Mesodermal cell (in vitro differentiated cells): Measurements from ENCODE around the gene TP63.

Source experiments
- H3K27ac ChIP-seq: 2 replicates; pipeline ENCODE4 v1.7.0; 2013; ENCODE audit warnings: mild to moderate bottlenecking, low read depth, low read length, moderate library complexity; ENCODE audit not compliant: severe bottlenecking
- H3K36me3 ChIP-seq: 2 replicates; pipeline ENCODE4 v1.7.1; 2013; ENCODE audit warnings: mild to moderate bottlenecking, low read length, moderate library complexity; ENCODE audit not compliant: control insufficient read depth, insufficient read depth
- H3K4me1 ChIP-seq: one replicate; pipeline ENCODE4 v1.7.1; 2013; ENCODE audit warnings: mild to moderate bottlenecking, low read length; ENCODE audit not compliant: insufficient read depth, control insufficient read depth, poor library complexity, severe bottlenecking
- H3K4me3 ChIP-seq: 2 replicates; pipeline ENCODE4 v1.7.0; 2013; ENCODE audit warnings: low read length, control low read depth, mild to moderate bottlenecking; ENCODE audit not compliant: insufficient read depth, poor library complexity, severe bottlenecking; ENCODE audit errors: extremely low read depth
- H3K9me3 ChIP-seq: 2 replicates; pipeline ENCODE4 v1.7.1; 2013; ENCODE audit warnings: mild to moderate bottlenecking, low read length, moderate library complexity; ENCODE audit not compliant: control insufficient read depth
- WGBS, 2 experiments: methylation state at CpG; one replicate each; pipeline ENCODE4 v1.1.5; 2013; ENCODE audit warnings: missing lambda C conversion rate in 2 of 2; ENCODE audit not compliant: insufficient coverage in 2 of 2; 5-methylcytosine and 5-hydroxymethylcytosine counted together

The TP63 gene

GRCh38 chr3:189834462-189834861 lies 203.3 kb downstream of the TP63 start:
- Histone ChIP-seq H3K4me3 (no peak overlapping the region), H3K27ac (no peak overlapping the region), H3K4me1 (no peaks in the 10 kb centered on the region), H3K36me3 (no peaks in the 10 kb centered on the region), H3K9me3 (no peaks in the 10 kb centered on the region)
- WGBS, 2 experiments: 80 to 90% methylated on average over 1 to 3 of the region's 5 CpGs

- H3K9me3 ChIP-seq: no peaks in the 10 kb centered on the region
- no peak overlapping the region for H3K4me3 ChIP-seq
- WGBS, 2 experiments: 77 to 98% methylated on average over 4 to 5 of the region's 5 CpGs
- H3K36me3 ChIP-seq: no peaks in the 10 kb centered on the region
- no peaks in the 10 kb centered on the region for H3K4me1 ChIP-seq
- no peak overlapping the region for H3K27ac ChIP-seq
Measured at GRCh38 chr3:189836795-189837194, 205.6 kb downstream of the TP63 start.

- Histone ChIP-seq H3K4me3 (no peak overlapping the region), H3K9me3 (no peaks in the 10 kb centered on the region), H3K27ac (no peak overlapping the region), H3K36me3 (no peaks in the 10 kb centered on the region), H3K4me1 (no peaks in the 10 kb centered on the region)
- 88% methylated on average over 5 of the region's 6 CpGs; no CpG with 5 or more reads in 1 of the 2 experiments for WGBS, 2 experiments
Measured at GRCh38 chr3:189838291-189838690, 207.1 kb downstream of the TP63 start.

- H3K9me3 ChIP-seq: no peaks in the 10 kb centered on the region
- WGBS, 2 experiments: 90 to 93% methylated on average over 1 to 2 of the region's 2 CpGs
- no peak overlapping the region for H3K4me3 ChIP-seq
- no peak overlapping the region for H3K27ac ChIP-seq
- no peaks in the 10 kb centered on the region for H3K4me1 ChIP-seq
- no peaks in the 10 kb centered on the region for H3K36me3 ChIP-seq
Measured at GRCh38 chr3:189839576-189839975, 208.4 kb downstream of the TP63 start.

GRCh38 chr3:189841473-189842205 lies 210.4 kb downstream of the TP63 start:
- 79 to 83% methylated on average over 9 to 13 of the region's 13 CpGs for WGBS, 2 experiments
- no peaks in the 10 kb centered on the region for H3K4me1 ChIP-seq
- no peaks in the 10 kb centered on the region for H3K36me3 ChIP-seq
- no peak overlapping the region for H3K4me3 ChIP-seq
- H3K9me3 ChIP-seq: no peaks in the 10 kb centered on the region
- no peak overlapping the region for H3K27ac ChIP-seq

- WGBS, 2 experiments: 87 to 93% methylated on average over 18 to 19 of the region's 19 CpGs
- H3K27ac ChIP-seq: no peak overlapping the region
Measured at GRCh38 chr3:189842681-189843602, 211.8 kb downstream of the TP63 start.

GRCh38 chr3:189845069-189845468 lies 213.9 kb downstream of the TP63 start:
- H3K4me3 ChIP-seq: no peak overlapping the region
- H3K27ac ChIP-seq: no peak overlapping the region
- no peaks in the 10 kb centered on the region for H3K9me3 ChIP-seq
- H3K4me1 ChIP-seq: no peaks in the 10 kb centered on the region
- 60% methylated on average over 1 of the region's 3 CpGs; no CpG with 5 or more reads in 1 of the 2 experiments for WGBS, 2 experiments
- H3K36me3 ChIP-seq: no peaks in the 10 kb centered on the region

More at GRCh38 chr3:189842681-189843602, 211.8 kb downstream of the TP63 start:
- no peaks in the 10 kb centered on the region for H3K36me3 ChIP-seq
- no peaks in the 10 kb centered on the region for H3K9me3 ChIP-seq
- H3K4me3 ChIP-seq: no peak overlapping the region
- H3K4me1 ChIP-seq: no peaks in the 10 kb centered on the region

- 100% methylated on average over 1 of the region's 1 CpG for WGBS, 2 experiments
- no peak overlapping the region for H3K27ac ChIP-seq
- no peak overlapping the region for H3K4me3 ChIP-seq
- H3K36me3 ChIP-seq: no peaks in the 10 kb centered on the region
- no peaks in the 10 kb centered on the region for H3K9me3 ChIP-seq
- no peaks in the 10 kb centered on the region for H3K4me1 ChIP-seq
Measured at GRCh38 chr3:189848395-189849040, 217.3 kb downstream of the TP63 start.

- Histone ChIP-seq H3K9me3 (no peaks in the 10 kb centered on the region), H3K36me3 (no peaks in the 10 kb centered on the region), H3K4me1 (no peaks in the 10 kb centered on the region), H3K4me3 (no peak overlapping the region), H3K27ac (no peak overlapping the region)
- WGBS, 2 experiments: 100% methylated on average over 2 of the region's 2 CpGs; no CpG with 5 or more reads in 1 of the 2 experiments
Measured at GRCh38 chr3:189849262-189849661, 218.1 kb downstream of the TP63 start.

GRCh38 chr3:189851682-189852081 lies 220.5 kb downstream of the TP63 start:
- Histone ChIP-seq H3K4me1 (no peaks in the 10 kb centered on the region), H3K4me3 (no peak overlapping the region), H3K27ac (no peak overlapping the region), H3K36me3 (no peaks in the 10 kb centered on the region), H3K9me3 (no peaks in the 10 kb centered on the region)
- 52 to 61% methylated on average over 2 to 3 of the region's 4 CpGs for WGBS, 2 experiments
